GM23338 (cell line): ENCODE results near the gene SYTL1. TPM values are rescaled to one million over a fixed set of nuclear protein-coding genes. Genes with fewer than 3 reads are reported as not detected.
A peak's percentile ranks its signal among the peaks of the same experiment; 100 is the strongest.

Experiments used
- ATAC-seq: fragments of 200-7000 bp; cut with Tn5 transposase; 3 replicates; pipeline ENCODE4 v1.9.1; 2020
- DNase-seq: peaks from one replicate; pipeline ENCODE4 v3.0.0-alpha.2; 2015; ENCODE audit warnings: low spot score
- H2AFZ ChIP-seq: fragments of 200-600 bp; sonication (generic); 2 replicates; pipeline ENCODE4 v1.8.0; 2016; ENCODE audit warnings: antibody characterized with exemption, mild to moderate bottlenecking, moderate library complexity
- H3F3A ChIP-seq: fragments of 200-600 bp; sonication (generic); replicated peaks from 2 replicates; pipeline ENCODE4 v1.8.0; 2017; ENCODE audit warnings: antibody characterized with exemption, mixed run types, low read depth
- H3K27ac ChIP-seq: fragments of 200-600 bp; sonication (generic); 2 replicates; pipeline ENCODE4 v1.6.1; 2016; ENCODE audit warnings: low read depth
- H3K27me3 ChIP-seq: fragments of 200-600 bp; sonication (generic); 2 replicates; pipeline ENCODE4 v1.8.0; 2016; ENCODE audit warnings: mild to moderate bottlenecking, mixed run types, moderate library complexity; ENCODE audit not compliant: insufficient read depth
- H3K36me3 ChIP-seq: fragments of 200-600 bp; sonication (generic); 2 replicates; pipeline ENCODE4 v1.8.0; 2016; ENCODE audit warnings: mild to moderate bottlenecking; ENCODE audit not compliant: insufficient read depth
- H3K4me1 ChIP-seq: fragments of 200-600 bp; sonication (generic); 2 replicates; pipeline ENCODE4 v1.8.0; 2016; ENCODE audit warnings: mild to moderate bottlenecking, moderate library complexity; ENCODE audit not compliant: insufficient read depth
- H3K4me2 ChIP-seq: fragments of 200-600 bp; sonication (generic); 2 replicates; pipeline ENCODE4 v1.7.1; 2017; ENCODE audit warnings: mixed run types
- H3K4me3 ChIP-seq: fragments of 200-600 bp; sonication (generic); 2 replicates; pipeline ENCODE4 v1.6.1; 2016; ENCODE audit warnings: mixed run types
- H3K79me2 ChIP-seq: fragments of 200-600 bp; sonication (generic); replicated peaks from 2 replicates; pipeline ENCODE4 v1.8.0; 2017; ENCODE audit warnings: mild to moderate bottlenecking; ENCODE audit not compliant: insufficient read depth
- H3K9me2 ChIP-seq: fragments of 200-600 bp; sonication (generic); 2 replicates; pipeline ENCODE4 v1.8.0; 2017; ENCODE audit not compliant: insufficient read depth
- H4K20me1 ChIP-seq: fragments of 200-600 bp; sonication (generic); replicated peaks from 2 replicates; pipeline ENCODE4 v1.8.0; 2017; ENCODE audit warnings: mild to moderate bottlenecking; ENCODE audit not compliant: insufficient read depth
- H3K27ac Mint-ChIP-seq: 2 replicates; pipeline ENCODE4 v1.8.0; 2020; ENCODE audit warnings: inconsistent platforms, mild to moderate bottlenecking, moderate library complexity, mixed read lengths
- H3K27me3 Mint-ChIP-seq: 3 replicates; pipeline ENCODE4 v1.8.0; 2022; ENCODE audit warnings: low read depth, mild to moderate bottlenecking, moderate library complexity, mixed read lengths, inconsistent platforms; ENCODE audit not compliant: insufficient read depth, poor library complexity
- H3K36me3 Mint-ChIP-seq: 3 replicates; pipeline ENCODE4 v1.8.0; 2021; ENCODE audit warnings: low read depth, mild to moderate bottlenecking, inconsistent platforms, moderate library complexity, mixed read lengths
- H3K4me1 Mint-ChIP-seq: 3 replicates; pipeline ENCODE4 v1.8.0; 2020; ENCODE audit warnings: mild to moderate bottlenecking, inconsistent platforms, mixed read lengths
- H3K4me3 Mint-ChIP-seq: 3 replicates; pipeline ENCODE4 v1.8.0; 2021; ENCODE audit warnings: moderate library complexity, mild to moderate bottlenecking, inconsistent platforms, mixed read lengths
- H3K9me3 Mint-ChIP-seq: 3 replicates; pipeline ENCODE4 v1.8.0; 2020; ENCODE audit warnings: moderate library complexity, mild to moderate bottlenecking, inconsistent platforms, mixed read lengths
- CREB1 ChIP-seq: fragments of 250-450 bp; sonication (Bioruptor Pico); IDR thresholded peaks from 2 replicates; pipeline ENCODE4 v1.5.0; 2020; ENCODE audit warnings: low read depth, mild to moderate bottlenecking, moderate library complexity
- CTCF ChIP-seq, 2 experiments: fragments of 200-600 bp in 1 of 2; sonication (generic) in 1 of 2; conservative IDR thresholded peaks; 2 replicates each; pipeline versions ENCODE4 v1.5.1 to v1.6.1; 2016 to 2017; ENCODE audit warnings: antibody characterized with exemption in 2 of 2, low read depth in 2 of 2, mild to moderate bottlenecking in 2 of 2, moderate library complexity in 1 of 2
- ETS1 ChIP-seq: IDR thresholded peaks from 2 replicates; pipeline ENCODE4 v1.6.1; 2016; ENCODE audit warnings: antibody characterized with exemption
- EZH2phosphoT487 ChIP-seq: fragments of 200-600 bp; sonication (generic); IDR thresholded peaks from one replicate; pipeline ENCODE4 v1.8.1; 2018; ENCODE audit warnings: antibody characterized with exemption; ENCODE audit not compliant: unreplicated experiment
- JUNB ChIP-seq: IDR thresholded peaks from one replicate; pipeline ENCODE4 v1.6.1; 2016; ENCODE audit warnings: antibody characterized with exemption; ENCODE audit not compliant: unreplicated experiment
- POLR2AphosphoS5 ChIP-seq: IDR thresholded peaks from 2 replicates; pipeline ENCODE4 v1.6.1; 2016; ENCODE audit warnings: antibody characterized with exemption, low read depth
- STAT1 ChIP-seq: IDR thresholded peaks from one replicate; pipeline ENCODE4 v1.6.1; 2016; ENCODE audit warnings: antibody characterized with exemption; ENCODE audit not compliant: unreplicated experiment
- ZNF114 ChIP-seq: fragments of 250-450 bp; sonication (Bioruptor Pico); IDR thresholded peaks from 2 replicates; pipeline ENCODE4 v1.5.0; 2020; ENCODE audit warnings: mild to moderate bottlenecking, moderate library complexity
- ZNF331 ChIP-seq: fragments of 250-450 bp; sonication (Bioruptor Pico); IDR thresholded peaks from 2 replicates; pipeline ENCODE4 v1.5.0; 2020; ENCODE audit warnings: low read depth, mild to moderate bottlenecking, moderate library complexity
- polyA plus RNA-seq: library from polyadenylated mRNA; unstranded; fragments of >200 nt; fragmentation: Nextera tagmentation; extraction: Ambion mirVana; gene quantifications from 2 replicates; pipeline ENCODE4 v1.2.1, GENCODE V29; 2016
- total RNA-seq: library from RNA; depleted of rRNA; stranded (reverse); fragments of >200 nt; shearing (Covaris generic); gene quantifications from 2 replicates; pipeline ENCODE4 v1.2.3, GENCODE V29; 2014

The SYTL1 gene
- total and polyA plus RNA-seq, 2 experiments from 2014 or later, result 4.9 to 12.3 TPM

GRCh38 chr1:27302612-27303011, 39.2 kb upstream of the SYTL1 start (continued):
- TF ChIP-seq EZH2phosphoT487 (no peak), JUNB (no peak), ETS1 (no peak), POLR2AphosphoS5 (no peak)

GRCh38 chr1:27303509-27303908, 38.3 kb upstream of the SYTL1 start:
- TF ChIP-seq STAT1, result no peak
- TF ChIP-seq CREB1 (CRISPR knock-in tag), result no peak
- no peak for TF ChIP-seq ZNF331 (CRISPR knock-in tag)
- peak; percentile 29 to 44; a peak in 3 of 4 replicates for TF ChIP-seq CTCF (conservative IDR thresholded peaks at IDR 0.05; ENCODE audit: low read depth in 2 of 2)
- no peak for TF ChIP-seq ETS1
- no peak for TF ChIP-seq ZNF114 (CRISPR knock-in tag)
- Mint-ChIP-seq H3K36me3 (no peaks in the 10 kb centered on the region), H3K27ac (no peak overlapping the region), H3K4me1 (peaks cover 48% of the 10 kb centered on the region), H3K4me3 (no peak overlapping the region), H3K9me3 (no peaks in the 10 kb centered on the region), H3K27me3 (peaks cover 14% of the 10 kb centered on the region)
- no peaks in the 10 kb centered on the region for H3K36me3 ChIP-seq
- H3K27ac ChIP-seq, result no peak overlapping the region
- H3K4me3 ChIP-seq, result no peak overlapping the region
- no peaks in the 10 kb centered on the region for H4K20me1 ChIP-seq
- H2AFZ ChIP-seq, result no peak overlapping the region
- no peaks in the 10 kb centered on the region for H3K79me2 ChIP-seq
- no peak overlapping the region for H3K4me2 ChIP-seq
- H3K9me2 ChIP-seq, result no peaks in the 10 kb centered on the region
- DNase-seq (no peak), ATAC-seq (no peak)
- H3K27me3 ChIP-seq, result no peaks in the 10 kb centered on the region
- H3F3A ChIP-seq, result peaks cover 3% of the 10 kb centered on the region; the same call in 1 of the 2 replicates
- H3K4me1 ChIP-seq, result peaks cover 37% of the 10 kb centered on the region

- peaks cover 35% of the 10 kb centered on the region for H3K4me1 ChIP-seq
- H3F3A ChIP-seq, result peaks cover 3% of the 10 kb centered on the region; the same call in 1 of the 2 replicates
- DNase-seq (no peak), ATAC-seq (no peak)
- no peaks in the 10 kb centered on the region for H3K36me3 ChIP-seq
- no peaks in the 10 kb centered on the region for H4K20me1 ChIP-seq
- H3K4me2 ChIP-seq, result no peak overlapping the region
- H2AFZ ChIP-seq, result no peak overlapping the region
- Mint-ChIP-seq H3K27me3 (peaks cover 12% of the 10 kb centered on the region), H3K27ac (no peak overlapping the region), H3K9me3 (no peaks in the 10 kb centered on the region), H3K4me3 (no peak overlapping the region), H3K4me1 (peaks cover 40% of the 10 kb centered on the region), H3K36me3 (no peaks in the 10 kb centered on the region)
- no peaks in the 10 kb centered on the region for H3K9me2 ChIP-seq
- H3K4me3 ChIP-seq, result no peak overlapping the region
- no peaks in the 10 kb centered on the region for H3K27me3 ChIP-seq
- no peak overlapping the region for H3K27ac ChIP-seq
- H3K79me2 ChIP-seq, result no peaks in the 10 kb centered on the region
- TF ChIP-seq CTCF (conservative IDR thresholded peaks at IDR 0.05; ENCODE audit: low read depth in 2 of 2) (no peak), STAT1 (no peak), ZNF331 (CRISPR knock-in tag) (no peak), POLR2AphosphoS5 (no peak), ETS1 (no peak)
Observed at GRCh38 chr1:27306071-27306470, 35.8 kb upstream of the SYTL1 start.
